ENCODE data around the gene RASGEF1B.

GRCh38 chr4:81436096-81436495 is 35.6 kb downstream of the RASGEF1B start:
- TF ChIP-seq RAD21 (IDR thresholded peaks at IDR 0.05): no peak
- no peak for TF ChIP-seq EGR1 (IDR thresholded peaks at IDR 0.05; ENCODE audit: low read depth in 2 of 2)
- no peak for TF ChIP-seq CTCF (IDR thresholded peaks at IDR 0.05; ENCODE audit: low read depth, low read length, missing input control)
- TF ChIP-seq, protein P1, sequence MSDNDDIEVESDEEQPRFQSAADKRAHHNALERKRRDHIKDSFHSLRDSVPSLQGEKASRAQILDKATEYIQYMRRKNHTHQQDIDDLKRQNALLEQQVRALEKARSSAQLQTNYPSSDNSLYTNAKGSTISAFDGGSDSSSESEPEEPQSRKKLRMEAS (IDR thresholded peaks at IDR 0.05): no peak
- TF ChIP-seq GABPA (IDR thresholded peaks at IDR 0.05 in 1 of 2, conservative IDR thresholded peaks at IDR 0.05 in 1 of 2): no peak
- TF ChIP-seq YY1 (IDR thresholded peaks at IDR 0.05): no peak

All from liver (tissue), 3 donors.